Testis (tissue), 2 donors: ENCODE results near the gene NOL11.

Experiments used
- CTCF ChIP-seq, 3 experiments: fragments of 450-650 bp in 2 of 3; fragments of 200-600 bp in 1 of 3; sonication (generic) in 1 of 3; IDR thresholded peaks; one replicate each; pipeline ENCODE4 v1.5.1; 2016 to 2019; ENCODE audit warnings: antibody characterized with exemption in 3 of 3, mild to moderate bottlenecking in 2 of 3, moderate library complexity in 1 of 3
- POLR2A ChIP-seq: fragments of 450-650 bp; IDR thresholded peaks from one replicate; pipeline ENCODE4 v1.6.1; 2017; ENCODE audit warnings: antibody characterized with exemption, mild to moderate bottlenecking, moderate library complexity

DNA sequence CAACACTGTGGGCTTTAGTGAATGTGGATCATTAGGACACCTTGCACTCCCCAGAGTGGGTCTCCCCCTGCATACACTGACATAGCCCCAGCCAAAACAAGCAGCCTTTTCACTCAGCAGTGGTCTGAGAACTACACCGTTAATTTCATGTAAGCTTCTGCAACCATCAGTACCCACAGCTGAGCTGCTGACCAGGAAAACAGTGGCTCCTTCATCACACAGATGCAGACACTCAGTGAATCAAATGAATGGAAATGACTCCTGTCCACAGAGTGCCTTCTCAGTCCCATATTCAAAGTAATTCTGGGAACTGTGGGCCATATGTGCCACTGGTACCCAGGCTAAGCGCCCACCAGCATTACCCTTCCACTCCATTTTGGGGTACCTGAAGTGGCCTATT, 39.3 kb upstream of the NOL11 start:
- TF ChIP-seq CTCF (IDR thresholded peaks at IDR 0.05): no peak
- no peak for TF ChIP-seq POLR2A
